K562 (cell line): ENCODE measurements around the gene LDLRAD3. TPM values are rescaled to one million over a fixed set of nuclear protein-coding genes. Genes with fewer than 3 reads are reported as not detected.

Experiments
- ATAC-seq: fragments of 200-7000 bp; cut with Tn5 transposase; 3 replicates; pipeline ENCODE4 v1.9.1; 2020; ENCODE audit warnings: moderate library complexity
- BruUV-seq: library from RNA; stranded (reverse); fragments of 400-500 nt; replicated peaks from 2 replicates; lab custom pipeline; 2021; lab: Mats Ljungman, UMichigan
- CTCF ChIA-PET: fragments of 300-600 bp; formaldehyde crosslinking; extraction: SDS; loops from one replicate; lab custom pipeline; 2021; ENCODE audit warnings: low intra/inter-chr PET ratio; lab: Yijun Ruan, JAX
- POLR2A ChIA-PET: fragments of 300-600, 350-650 bp; sonication (Branson Sonifier 250); formaldehyde crosslinking; extraction: SDS; loops from one replicate; lab custom pipeline; 2021; ENCODE audit warnings: antibody characterized with exemption, inconsistent platforms; lab: Yijun Ruan, JAX
- DNase-seq, 4 experiments: peaks; one replicate each; pipeline versions ENCODE4 v3.0.0 to v3.0.0-alpha.2; 2011 to 2018; ENCODE audit warnings: low spot score in 3 of 4, mixed read lengths in 3 of 4; ENCODE audit errors: extremely low read depth in 1 of 4
- FAIRE-seq: peaks from 2 replicates; lab custom pipeline; 2011; peaks lifted over from hg19 to GRCh38; lab: Jason Lieb, UNC
- H2AFZ ChIP-seq: 2 replicates; pipeline ENCODE4 v1.6.0; 2011; ENCODE audit warnings: low read depth, low read length, control low read depth, inconsistent platforms
- H3K27ac ChIP-seq: fragments of 200-600 bp; 3 replicates; pipeline ENCODE4 v1.8.0; 2011; ENCODE audit warnings: low read depth, mild to moderate bottlenecking, control low read depth, inconsistent platforms, low read length, moderate library complexity, mixed read lengths; ENCODE audit errors: extremely low read depth
- H3K27me3 ChIP-seq, 2 experiments: fragments of 300-600 bp in 1 of 2; 2 replicates in 1 of 2; 3 replicates in 1 of 2; pipeline versions ENCODE4 v1.6.0 to v1.8.0; 2011; ENCODE audit warnings: inconsistent platforms in 2 of 2, low read length in 2 of 2, mild to moderate bottlenecking in 1 of 2, mixed read lengths in 1 of 2, moderate library complexity in 1 of 2; ENCODE audit not compliant: control insufficient read depth in 2 of 2, insufficient read depth in 2 of 2
- H3K36me3 ChIP-seq: fragments of 300-600 bp; 3 replicates; pipeline ENCODE4 v1.8.0; 2011; ENCODE audit warnings: mild to moderate bottlenecking, low read length, inconsistent platforms; ENCODE audit not compliant: control insufficient read depth, insufficient read depth
- H3K4me1 ChIP-seq, 2 experiments: fragments of 200-600 bp in 1 of 2; replicated peaks in 1 of 2; 2 replicates in 1 of 2; 3 replicates in 1 of 2; pipeline versions ENCODE4 v1.5.1 to v1.8.0; 2011; ENCODE audit warnings: inconsistent platforms in 2 of 2, low read length in 2 of 2, mild to moderate bottlenecking in 1 of 2, mixed read lengths in 1 of 2, moderate library complexity in 1 of 2; ENCODE audit not compliant: control insufficient read depth in 2 of 2, insufficient read depth in 2 of 2
- H3K4me2 ChIP-seq: 2 replicates; pipeline ENCODE4 v1.6.1; 2011; ENCODE audit warnings: low read length, control low read depth, inconsistent platforms, mixed read lengths; ENCODE audit not compliant: insufficient read depth
- H3K4me3 ChIP-seq: fragments of 200-600 bp; sonication (generic), shearing (Covaris generic); 2 replicates; pipeline ENCODE4 v1.5.1; 2016; ENCODE audit warnings: control low read depth, inconsistent platforms
- H3K79me2 ChIP-seq: fragments of 200-600 bp; 3 replicates; pipeline ENCODE4 v1.8.0; 2011; ENCODE audit warnings: low read length, inconsistent platforms; ENCODE audit not compliant: control insufficient read depth, insufficient read depth
- H3K9ac ChIP-seq, 2 experiments: 2 replicates each; pipeline versions ENCODE4 v1.6.0 to v1.6.1; 2011; ENCODE audit warnings: low read depth in 2 of 2, low read length in 2 of 2, control low read depth in 1 of 2, inconsistent platforms in 1 of 2, mild to moderate bottlenecking in 1 of 2, mixed read lengths in 1 of 2; ENCODE audit not compliant: insufficient read depth in 1 of 2
- H3K9me1 ChIP-seq: one replicate; pipeline ENCODE4 v1.6.0; 2011; ENCODE audit warnings: inconsistent platforms, mild to moderate bottlenecking, low read length, moderate library complexity; ENCODE audit not compliant: control insufficient read depth, insufficient read depth
- H3K9me3 ChIP-seq: replicated peaks from 2 replicates; pipeline ENCODE4 v1.5.1; 2011; ENCODE audit warnings: low read depth, low read length, inconsistent platforms; ENCODE audit not compliant: control insufficient read depth, insufficient read depth
- H4K20me1 ChIP-seq: replicated peaks from 2 replicates; pipeline ENCODE4 v1.6.1; 2011; ENCODE audit warnings: low read length, inconsistent platforms, mixed read lengths; ENCODE audit not compliant: control insufficient read depth, insufficient read depth
- BACH1 ChIP-seq: fragments of 200-800 bp; sonication (Bioruptor generic); IDR thresholded peaks from 2 replicates; pipeline ENCODE4 v1.6.1; 2016; ENCODE audit warnings: missing genetic modification characterization, missing compliant biosample characterization
- CBX5 ChIP-seq: IDR thresholded peaks from 2 replicates; pipeline ENCODE4 v1.6.1; 2014; ENCODE audit warnings: low read depth, borderline replicate concordance
- ELK1 ChIP-seq: sonication (generic); formaldehyde crosslinking; IDR thresholded peaks from 2 replicates; pipeline ENCODE4 v1.8.1; 2022; ENCODE audit warnings: missing genetic modification reagents
- HIVEP1 ChIP-seq: fragments of 250-450 bp; sonication (Bioruptor Pico); IDR thresholded peaks from 2 replicates; pipeline ENCODE4 v1.4.0; 2020; ENCODE audit warnings: mild to moderate bottlenecking
- ILK ChIP-seq: fragments of 450-650 bp; IDR thresholded peaks from 2 replicates; pipeline ENCODE4 v1.6.1; 2016; ENCODE audit warnings: missing genetic modification characterization, low read depth, mild to moderate bottlenecking, missing compliant biosample characterization, moderate library complexity, borderline replicate concordance
- PHB ChIP-seq: fragments of 250-450 bp; sonication (Bioruptor Pico); IDR thresholded peaks from 2 replicates; pipeline ENCODE4 v1.5.0; 2021
- SETDB1 ChIP-seq: IDR thresholded peaks from one replicate; pipeline ENCODE4 v1.6.1; 2012; ENCODE audit warnings: low read length, control low read depth, inconsistent platforms
- SPI1 ChIP-seq: IDR thresholded peaks from 2 replicates; pipeline ENCODE4 v1.6.1; 2011; ENCODE audit warnings: low read depth, low read length, control low read depth, borderline replicate concordance
- YY1 ChIP-seq, 3 experiments: IDR thresholded peaks; 2 replicates each; pipeline ENCODE4 v1.6.1; 2011; ENCODE audit warnings: low read length in 2 of 3, mild to moderate bottlenecking in 2 of 3, moderate library complexity in 2 of 3, borderline replicate concordance in 1 of 3, control low read depth in 1 of 3, low read depth in 1 of 3; ENCODE audit not compliant: insufficient read depth in 3 of 3, insufficient replicate concordance in 2 of 3, control insufficient read depth in 1 of 3, insufficient read length in 1 of 3; ENCODE audit errors: extremely low read depth in 1 of 3
- ZBTB9 ChIP-seq: fragments of 450-650 bp; formaldehyde crosslinking; IDR thresholded peaks from 2 replicates; pipeline ENCODE4 v1.4.0; 2020; ENCODE audit warnings: mild to moderate bottlenecking, moderate library complexity
- ZNF717 ChIP-seq: fragments of 250-450 bp; sonication (Bioruptor Pico); IDR thresholded peaks from 2 replicates; pipeline ENCODE4 v1.5.0; 2021
- WGBS: fragments of 100-300 bp; shearing (Covaris generic); methylation state at CpG from one replicate; pipeline ENCODE4 v1.1.6; 2016; ENCODE audit warnings: low coverage, mixed read lengths; ENCODE audit not compliant: insufficient coverage; ENCODE audit errors: missing lambda C conversion rate; 5-methylcytosine and 5-hydroxymethylcytosine counted together
- in situ Hi-C: fragments of 300-500 bp; cut with MboI; formaldehyde crosslinking; loops from 4 replicates; pipeline ENCODE4 v1.15.0; 2018; ENCODE audit warnings: inconsistent platforms, mixed read lengths
- intact Hi-C: fragments of 100-400 bp; cut with micrococcal nuclease; formaldehyde crosslinking; loops from 2 replicates; pipeline ENCODE4 v1.14.2; 2022
- polyA plus RNA-seq, 8 experiments: library from polyadenylated mRNA; depleted of rRNA in 4 of 8; stranded (reverse) in 5 of 8; unstranded in 3 of 8; fragments of >200 nt; fragmentation: Nextera tagmentation in 2 of 8; fragmentation: Illumina TruSeq in 1 of 8; extraction: Ambion mirVana in 2 of 8; extraction: Trizol in 1 of 8; gene quantifications; 2 replicates each; pipeline versions ENCODE4 v1.2.1 to v1.2.3, GENCODE V29; 2011 to 2014; ENCODE audit warnings: inconsistent platforms in 1 of 8, missing spikeins in 1 of 8
- total RNA-seq, 7 experiments: library from RNA; depleted of rRNA in 6 of 7; stranded (reverse); fragments of >200 nt in 6 of 7; fragmentation: Illumina TruSeq in 2 of 7; extraction: Trizol in 2 of 7; gene quantifications; 2 replicates each; pipeline versions ENCODE4 v1.2.1 to v1.2.3, GENCODE V29; 2011 to 2021; ENCODE audit warnings: low replicate concordance in 1 of 7

The LDLRAD3 gene
- total and polyA plus RNA-seq, 9 of the 15 experiments (the other 6 are each of a cell fraction or from before 2014, with no cell fraction given), result 0.73 to 7.2 (median 3.5) TPM

- H2AFZ ChIP-seq, result no peak overlapping the region
- no peaks in the 10 kb centered on the region for H3K79me2 ChIP-seq
- H3K4me1 ChIP-seq, result no peaks in the 10 kb centered on the region
- FAIRE-seq (no peak), DNase-seq (no peak), ATAC-seq (no peak)
- H3K9me1 ChIP-seq, result no peaks in the 10 kb centered on the region
- TF ChIP-seq PHB, result no peak
- peak; percentile 54; the same call in 1 of the 2 replicates for TF ChIP-seq SPI1
- H3K4me3 ChIP-seq, result no peak overlapping the region
- no peak overlapping the region for H3K4me2 ChIP-seq
- BruUV-seq, result no TSS peak
- no peaks in the 10 kb centered on the region for H3K36me3 ChIP-seq
- H4K20me1 ChIP-seq, result no peaks in the 10 kb centered on the region
- POLR2A ChIA-PET, result no interaction called here
- H3K9me3 ChIP-seq, result no peaks in the 10 kb centered on the region
- no peak overlapping the region for H3K27ac ChIP-seq
- 0% methylated on average over 1 of the region's 1 CpG for WGBS
- CTCF ChIA-PET, result no interaction called here
- H3K9ac ChIP-seq, result no peak overlapping the region
- intact Hi-C loops (no loop called here), in situ Hi-C loops (no loop called here)
- H3K27me3 ChIP-seq, result no peaks in the 10 kb centered on the region; a peak in 2 of 5 replicates
These were observed 27.6 kb upstream of the LDLRAD3 start for GRCh38 chr11:35916270-35916669.

- FAIRE-seq (no peak), DNase-seq (no peak), ATAC-seq (no peak)
- no TSS peak for BruUV-seq
- WGBS, result 0% methylated on average over 4 of the region's 4 CpGs
- H2AFZ ChIP-seq, result no peak overlapping the region
- H3K4me2 ChIP-seq, result no peak overlapping the region
- CTCF ChIA-PET, result no interaction called here
- H3K36me3 ChIP-seq, result no peaks in the 10 kb centered on the region
- H3K27me3 ChIP-seq, result peaks cover 0 to 4% of the 10 kb centered on the region in 2 experiments; a peak in 3 of 5 replicates
- H3K9ac ChIP-seq, result no peak overlapping the region
- H3K27ac ChIP-seq, result no peak overlapping the region
- POLR2A ChIA-PET, result interaction anchor here (1.7 kb wide), 1 partner anchor 11 kb away, joined by 9 read pairs; no protein-coding TSS in a partner anchor
- H3K9me1 ChIP-seq, result no peaks in the 10 kb centered on the region
- no peaks in the 10 kb centered on the region for H3K79me2 ChIP-seq
- no peaks in the 10 kb centered on the region for H3K9me3 ChIP-seq
- H4K20me1 ChIP-seq, result no peaks in the 10 kb centered on the region
- in situ Hi-C loops, result no loop called here
- no peak overlapping the region for H3K4me3 ChIP-seq
- intact Hi-C loops, result no loop called here
- no peaks in the 10 kb centered on the region for H3K4me1 ChIP-seq
- TF ChIP-seq YY1 (IDR thresholded peaks at IDR 0.05; ENCODE audit: borderline replicate concordance in 1 of 3, control insufficient read depth in 1 of 3, extremely low read depth in 1 of 3, insufficient read depth in 3 of 3, insufficient read length in 1 of 3, insufficient replicate concordance in 2 of 3, low read depth in 1 of 3, low read length in 2 of 3) (no peak), ELK1 (CRISPR knock-in tag) (no peak), BACH1 (tag) (no peak), ZBTB9 (CRISPR knock-in tag) (no peak), SETDB1 (no peak), CBX5 (no peak), ILK (no peak), ZNF717 (CRISPR knock-in tag) (no peak), HIVEP1 (no peak)
These were observed 26.2 kb upstream of the LDLRAD3 start for GRCh38 chr11:35917676-35918075.
